Stimulated activated CD8-positive, alpha-beta memory T cell treated with anti-CD3 and anti-CD28 coated beads, Interleukin-7, amount 100 ng/mL, for 4 hours (primary cell): ENCODE results near the gene EFNA1.

Experiments
- DNase-seq, 2 donors: peaks; one replicate each; pipeline ENCODE4 v3.0.0-alpha.2; 2020; ENCODE audit warnings: low read depth in 2 of 2

EFNA1 gene

DNA sequence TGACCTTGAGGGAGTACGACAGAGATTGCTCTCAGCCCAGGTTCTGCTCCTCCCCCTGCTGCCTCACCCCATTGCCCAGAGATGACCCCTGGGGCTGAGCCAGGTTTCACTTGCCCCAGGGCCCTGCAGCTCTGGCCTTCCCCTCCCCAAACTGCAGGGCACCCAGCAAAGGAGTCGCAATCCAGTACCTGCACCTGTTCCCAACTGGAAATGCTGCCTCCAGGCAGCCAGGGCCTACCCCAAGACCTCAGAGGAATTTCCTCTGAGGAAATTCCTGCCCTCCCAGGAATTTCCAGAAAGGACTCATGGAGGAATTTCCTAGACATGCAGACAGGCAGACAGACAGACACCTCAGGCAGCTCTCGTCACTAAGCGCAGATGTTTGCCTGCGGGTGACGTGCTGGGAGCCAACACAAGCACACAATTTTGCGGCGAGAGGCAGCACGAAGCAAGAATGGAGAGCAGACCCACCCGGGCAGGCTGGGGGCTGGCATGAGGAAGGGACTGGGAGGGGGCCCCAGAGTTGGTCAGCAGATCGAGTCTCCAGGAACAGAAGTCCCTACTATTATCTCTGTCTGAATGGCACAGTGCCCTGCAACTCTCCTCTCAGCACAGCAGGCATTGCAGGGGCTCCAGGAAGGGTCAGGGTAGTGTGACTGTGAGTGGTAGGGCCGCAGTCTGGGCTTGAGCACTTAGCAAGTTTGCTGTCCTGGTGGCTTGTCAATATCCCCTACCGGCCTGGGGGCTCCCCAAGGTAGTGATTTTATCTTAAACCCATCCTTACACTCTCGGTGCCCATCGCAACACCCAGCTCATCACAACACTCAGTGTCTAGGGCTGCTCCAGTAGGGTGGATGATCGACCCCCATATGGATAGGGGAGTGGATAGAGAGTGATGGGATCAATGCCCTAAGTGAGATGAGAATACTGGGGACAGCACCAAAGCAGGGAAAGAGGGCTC, 2.9 kb upstream of the EFNA1 start:
- DNase-seq = no peak

DNA sequence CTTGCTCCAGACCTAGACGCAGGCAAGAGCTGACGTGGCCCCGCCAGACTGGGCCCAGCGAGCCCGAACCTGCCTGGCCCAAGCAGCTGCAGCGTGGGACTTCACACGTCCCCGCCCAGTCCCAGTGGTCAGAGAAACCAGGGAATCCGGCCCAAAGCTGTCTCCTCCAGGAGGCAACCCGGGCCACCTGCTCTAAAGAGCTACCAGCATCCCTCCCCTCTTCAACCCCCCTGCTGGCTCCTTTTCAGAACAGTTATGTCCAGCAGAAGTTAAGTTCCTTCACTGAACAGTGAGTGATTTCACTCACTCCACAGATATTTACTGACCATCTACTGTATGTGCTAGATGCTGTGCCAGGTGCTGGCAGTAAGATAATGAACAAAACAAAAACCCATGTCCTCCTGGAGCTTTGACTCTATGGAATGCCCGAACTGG, 2.1 kb upstream of the EFNA1 start:
- DNase-seq = no peak

DNA sequence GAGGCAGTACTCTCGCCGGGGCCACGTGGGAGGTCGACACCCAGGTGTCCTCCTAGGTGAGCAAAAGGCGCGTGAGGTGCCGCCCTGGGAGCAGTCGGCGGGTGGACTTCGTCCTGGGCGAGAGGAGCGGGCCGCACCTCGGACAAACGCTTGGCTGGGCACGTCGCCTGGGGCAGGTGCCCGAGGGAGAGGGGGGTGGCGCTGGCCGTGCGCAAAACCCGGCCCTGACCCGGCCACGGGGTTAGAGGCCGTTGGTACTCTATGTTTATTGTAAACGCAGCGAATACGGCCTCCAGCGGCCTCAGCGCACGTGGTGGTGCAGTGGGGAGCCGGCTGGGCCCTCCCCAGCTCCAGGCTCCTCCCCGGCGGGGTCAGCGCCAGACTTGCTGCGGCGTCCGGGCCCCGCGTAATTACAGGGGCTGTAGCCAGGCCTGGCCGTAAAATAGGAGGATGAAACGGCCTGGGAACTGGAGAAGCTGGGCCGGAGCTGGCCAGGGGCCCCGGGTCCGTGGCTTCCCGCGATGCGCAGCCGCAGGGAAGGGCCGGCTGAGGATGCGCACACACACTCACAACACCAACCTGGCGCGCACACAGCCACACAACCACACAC, 1.6 kb upstream of the EFNA1 start:
- no peak for DNase-seq

DNA sequence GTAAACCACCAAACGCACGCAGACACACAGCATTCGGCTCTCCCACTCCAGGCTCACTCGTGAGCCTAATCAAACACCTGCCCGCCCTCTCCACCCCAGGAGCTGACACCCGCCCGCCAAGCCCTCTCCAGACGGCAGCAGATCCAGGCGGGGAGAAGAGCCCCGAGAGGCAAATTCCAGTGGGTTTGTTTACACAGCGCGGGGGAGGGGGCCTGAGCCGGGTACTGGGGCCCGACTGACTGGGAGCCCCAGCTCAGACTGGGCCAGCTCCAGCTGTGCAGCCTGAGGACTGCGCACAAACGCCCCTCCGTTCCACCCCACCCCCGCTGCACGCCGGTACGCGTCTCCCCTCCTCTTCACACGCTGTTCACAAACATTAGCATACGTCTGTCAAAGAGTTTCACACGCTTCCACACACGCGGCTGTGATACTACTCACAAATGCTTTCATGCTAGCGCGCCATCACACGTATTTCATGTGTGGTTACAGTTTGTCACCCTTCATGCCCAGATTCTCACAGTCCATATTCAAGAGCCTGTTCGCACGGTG, 1.0 kb upstream of the EFNA1 start:
- no peak for DNase-seq

DNA sequence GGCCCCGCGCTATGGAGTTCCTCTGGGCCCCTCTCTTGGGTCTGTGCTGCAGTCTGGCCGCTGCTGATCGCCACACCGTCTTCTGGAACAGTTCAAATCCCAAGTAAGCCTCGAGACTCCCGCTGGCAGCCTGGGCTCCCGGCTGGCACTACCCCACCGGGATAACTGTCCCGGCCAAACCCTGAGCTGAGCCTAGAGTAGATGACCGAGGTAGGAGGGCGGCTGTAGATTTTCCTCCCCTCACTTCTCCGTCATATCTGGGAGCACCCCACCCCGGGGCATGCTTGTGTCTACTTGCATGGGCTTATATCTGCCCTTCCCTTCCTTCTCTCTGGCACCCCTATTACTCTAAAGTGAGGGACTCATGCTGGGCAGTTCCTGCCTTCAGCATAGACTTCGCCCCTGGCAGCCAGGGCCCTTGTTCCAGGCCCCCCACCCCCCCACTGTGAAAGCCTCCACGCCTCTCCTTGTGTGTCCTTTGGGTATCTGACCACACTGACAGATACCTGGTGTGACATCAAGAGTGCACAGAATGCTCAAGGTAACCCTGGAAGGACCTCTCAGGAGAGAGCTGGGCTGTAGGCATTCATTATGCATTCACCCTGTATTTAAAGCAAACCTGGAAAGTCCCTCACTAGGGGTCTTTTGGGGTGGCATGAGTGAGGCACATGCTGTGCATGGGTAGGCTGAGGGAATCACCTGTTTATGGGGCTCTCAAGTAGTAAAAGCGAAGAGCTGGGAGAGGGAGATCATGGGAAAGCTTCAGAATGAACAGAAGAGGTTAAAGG, 485 bp downstream of the EFNA1 start:
- no peak for DNase-seq

DNA sequence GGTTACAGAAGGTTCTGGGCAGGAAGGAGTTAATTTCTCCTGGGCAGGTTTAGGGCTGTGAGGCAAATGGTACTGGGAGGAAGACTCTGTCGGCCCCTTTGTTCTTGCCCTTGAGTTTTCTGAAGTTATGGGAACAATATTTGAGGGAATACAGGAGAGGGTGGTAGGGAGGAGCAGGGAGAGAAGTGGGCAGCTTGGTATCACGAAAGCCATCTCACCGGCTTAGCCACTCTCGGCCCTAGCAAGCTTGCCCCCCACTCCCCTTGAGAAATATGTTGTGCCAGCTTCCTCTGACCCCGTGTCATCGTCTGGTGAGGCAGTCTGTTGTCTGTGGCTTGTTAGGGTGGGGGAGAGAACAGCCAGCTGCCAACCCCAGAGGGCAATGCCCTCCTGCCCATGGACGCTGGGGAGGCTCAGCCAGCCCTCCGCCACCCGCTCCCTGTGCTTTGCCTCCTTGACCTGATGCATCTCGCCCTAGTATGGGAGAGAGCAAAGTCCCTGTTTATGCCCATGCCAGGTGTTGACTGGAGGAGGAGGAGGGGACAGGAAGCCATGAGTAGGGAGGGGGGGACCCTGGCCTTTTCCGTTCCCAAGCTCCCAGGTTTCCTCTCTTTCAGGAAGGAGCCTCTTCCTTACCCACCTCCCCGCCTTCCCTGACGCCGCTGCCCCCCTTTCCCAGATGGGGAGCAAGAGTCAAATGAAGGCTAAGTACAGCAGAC, 1.2 kb downstream of the EFNA1 start:
- DNase-seq = no peak

DNA sequence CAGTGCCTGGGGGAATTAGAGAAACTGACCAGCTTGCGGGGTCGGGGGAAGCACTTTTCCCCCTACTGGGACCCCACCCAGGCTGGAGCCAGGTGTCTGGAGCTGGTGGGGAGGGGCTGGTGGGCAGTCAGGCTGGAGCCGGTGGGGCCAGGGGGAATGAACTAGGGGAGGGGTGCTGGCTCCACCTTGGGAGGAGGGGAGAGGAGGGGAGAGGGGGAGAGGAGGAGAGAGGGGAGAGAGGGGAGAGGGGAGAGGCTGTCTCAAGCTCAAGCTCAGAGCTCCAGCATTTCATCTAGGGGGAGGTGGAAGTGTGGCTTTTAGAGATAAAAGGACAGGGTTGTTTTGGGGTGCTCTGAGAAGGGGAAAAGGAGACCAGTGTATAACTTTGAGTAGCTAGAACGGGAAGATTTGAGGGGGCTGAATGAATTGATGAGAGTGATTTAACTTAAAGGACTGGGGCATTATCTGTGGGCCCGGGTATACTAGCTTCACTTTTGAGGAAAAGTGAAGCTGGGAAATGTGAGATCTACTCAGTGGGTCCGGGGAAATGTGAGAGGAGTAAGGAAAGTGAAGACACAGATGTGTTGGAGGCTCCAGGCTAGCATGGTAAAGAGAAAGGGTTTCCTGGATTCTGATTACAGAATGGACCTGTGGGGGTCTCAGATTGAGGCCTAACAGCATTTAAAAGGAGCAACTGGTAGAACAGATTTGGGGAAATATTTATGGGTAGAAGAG, 2.8 kb downstream of the EFNA1 start:
- DNase-seq = no peak

DNA sequence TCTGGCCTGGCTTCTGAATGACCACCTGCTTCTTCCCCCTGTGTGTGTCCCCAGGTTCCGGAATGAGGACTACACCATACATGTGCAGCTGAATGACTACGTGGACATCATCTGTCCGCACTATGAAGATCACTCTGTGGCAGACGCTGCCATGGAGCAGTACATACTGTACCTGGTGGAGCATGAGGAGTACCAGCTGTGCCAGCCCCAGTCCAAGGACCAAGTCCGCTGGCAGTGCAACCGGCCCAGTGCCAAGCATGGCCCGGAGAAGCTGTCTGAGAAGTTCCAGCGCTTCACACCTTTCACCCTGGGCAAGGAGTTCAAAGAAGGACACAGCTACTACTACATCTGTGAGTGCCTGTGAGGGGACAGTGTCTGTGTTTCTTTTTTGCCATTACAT, 3.6 kb downstream of the EFNA1 start:
- no peak for DNase-seq

DNA sequence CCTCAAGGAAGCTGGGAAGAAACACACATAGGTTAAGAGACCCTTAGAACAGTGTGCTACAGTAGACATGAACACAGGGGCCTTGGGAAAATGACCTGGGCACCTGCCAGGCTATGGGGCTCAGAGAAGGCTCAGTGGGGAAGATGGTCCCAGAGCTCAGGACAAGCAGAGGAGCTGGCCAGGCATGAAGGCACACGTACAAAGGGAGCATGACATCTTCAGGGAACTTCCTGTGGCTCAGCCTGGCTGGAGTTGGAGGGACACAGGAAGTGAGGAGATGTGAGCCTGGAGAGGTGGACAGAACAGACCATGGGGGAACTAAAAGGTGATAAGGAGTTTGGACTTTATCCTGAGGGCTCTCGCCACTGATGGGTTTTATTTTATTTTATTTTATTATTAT, 4.2 kb downstream of the EFNA1 start:
- no peak for DNase-seq

DNA sequence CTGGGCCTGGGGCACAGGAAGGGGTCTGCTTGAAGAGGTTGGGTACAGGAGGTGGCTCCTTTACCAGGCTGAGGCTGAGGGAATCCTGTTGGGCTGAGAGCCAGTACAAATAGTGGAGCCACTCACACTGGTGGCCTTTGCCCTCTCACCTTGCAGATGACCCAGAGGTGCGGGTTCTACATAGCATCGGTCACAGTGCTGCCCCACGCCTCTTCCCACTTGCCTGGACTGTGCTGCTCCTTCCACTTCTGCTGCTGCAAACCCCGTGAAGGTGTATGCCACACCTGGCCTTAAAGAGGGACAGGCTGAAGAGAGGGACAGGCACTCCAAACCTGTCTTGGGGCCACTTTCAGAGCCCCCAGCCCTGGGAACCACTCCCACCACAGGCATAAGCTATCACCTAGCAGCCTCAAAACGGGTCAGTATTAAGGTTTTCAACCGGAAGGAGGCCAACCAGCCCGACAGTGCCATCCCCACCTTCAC, 6.2 kb downstream of the EFNA1 start:
- no peak for DNase-seq

DNA sequence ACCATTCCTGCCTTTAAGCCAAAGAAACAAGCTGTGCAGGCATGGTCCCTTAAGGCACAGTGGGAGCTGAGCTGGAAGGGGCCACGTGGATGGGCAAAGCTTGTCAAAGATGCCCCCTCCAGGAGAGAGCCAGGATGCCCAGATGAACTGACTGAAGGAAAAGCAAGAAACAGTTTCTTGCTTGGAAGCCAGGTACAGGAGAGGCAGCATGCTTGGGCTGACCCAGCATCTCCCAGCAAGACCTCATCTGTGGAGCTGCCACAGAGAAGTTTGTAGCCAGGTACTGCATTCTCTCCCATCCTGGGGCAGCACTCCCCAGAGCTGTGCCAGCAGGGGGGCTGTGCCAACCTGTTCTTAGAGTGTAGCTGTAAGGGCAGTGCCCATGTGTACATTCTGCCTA, 6.6 kb downstream of the EFNA1 start:
- no peak for DNase-seq

DNA sequence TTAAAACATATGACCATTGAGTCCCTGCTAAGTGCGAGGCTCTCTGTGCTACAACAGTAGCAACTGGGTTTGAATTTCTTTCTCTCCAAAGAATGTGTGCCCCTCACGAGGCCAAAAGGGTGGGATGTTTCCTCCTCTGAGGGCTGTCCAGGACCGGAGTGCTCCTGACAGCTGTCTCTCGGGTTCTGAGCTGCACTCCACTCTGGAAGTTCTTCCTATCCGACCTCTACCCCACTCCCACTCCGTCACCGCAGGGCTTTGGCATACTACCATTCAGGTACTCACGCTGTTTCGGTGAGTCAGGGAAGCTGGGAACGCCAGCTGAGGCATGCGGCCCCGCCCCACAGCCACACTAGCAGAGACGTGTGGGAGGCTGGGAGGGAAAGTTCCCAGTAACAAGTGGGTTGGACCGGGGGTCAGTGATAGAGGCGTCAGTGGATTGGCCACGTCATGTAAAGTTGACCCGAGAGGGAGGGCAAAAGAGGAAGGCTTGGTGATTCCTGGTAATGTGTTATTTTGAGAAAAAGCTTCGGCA, 7.3 kb downstream of the EFNA1 start:
- peak; percentile 58 to 64 for DNase-seq

DNA sequence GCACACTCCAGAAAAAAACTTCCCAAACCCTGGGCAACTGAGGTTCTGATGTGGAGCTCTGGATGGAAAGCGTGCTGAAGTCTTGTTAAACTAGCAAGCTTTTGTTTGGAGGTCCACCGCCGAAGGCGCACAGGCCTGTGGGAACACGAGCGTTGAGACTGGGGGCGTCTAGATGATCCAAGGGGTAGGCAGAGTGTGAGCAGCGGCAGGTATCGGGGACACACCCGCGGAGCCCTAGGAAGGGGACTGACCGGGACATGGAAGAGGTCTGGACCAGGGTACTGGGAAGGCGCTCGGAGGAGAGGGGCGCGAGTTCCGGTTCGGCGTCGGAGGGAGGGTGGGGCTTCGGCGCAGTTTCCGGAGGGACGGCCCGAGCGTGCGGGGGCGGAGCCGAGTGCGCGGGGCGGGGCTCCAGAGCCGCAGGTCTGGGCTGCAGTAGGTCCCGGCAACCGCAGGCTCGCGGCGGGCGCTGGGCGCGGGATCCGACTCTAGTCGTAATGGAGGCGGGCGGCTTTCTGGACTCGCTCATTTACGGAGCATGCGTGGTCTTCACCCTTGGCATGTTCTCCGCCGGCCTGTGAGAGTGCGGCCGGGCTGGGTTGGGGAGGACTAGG, 7.8 kb downstream of the EFNA1 start, which contains the start of gene SLC50A1:
SLC50A1 (plus strand) TSS at position 438 of the 614 bp plus-strand sequence; CDS start at position 498, 60 bp downstream.
- DNase-seq = peak; percentile 74 to 90

DNA sequence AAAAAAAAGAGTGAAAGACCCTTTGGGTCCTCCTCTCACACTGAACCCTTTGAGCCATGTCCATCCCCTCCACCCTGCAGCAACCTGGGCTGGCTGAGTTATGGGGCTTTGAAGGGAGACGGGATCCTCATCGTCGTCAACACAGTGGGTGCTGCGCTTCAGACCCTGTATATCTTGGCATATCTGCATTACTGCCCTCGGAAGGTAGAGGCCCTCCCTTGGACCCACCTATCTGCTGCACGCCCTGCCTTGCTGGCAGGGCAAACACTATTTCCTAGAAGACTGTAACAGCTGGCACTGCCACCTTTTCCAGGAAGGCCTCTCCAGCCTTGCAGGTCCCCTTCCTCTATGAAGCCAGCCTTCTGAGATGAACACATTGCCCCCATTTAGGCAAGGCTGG, 9.1 kb downstream of the EFNA1 start:
- no peak for DNase-seq

DNA sequence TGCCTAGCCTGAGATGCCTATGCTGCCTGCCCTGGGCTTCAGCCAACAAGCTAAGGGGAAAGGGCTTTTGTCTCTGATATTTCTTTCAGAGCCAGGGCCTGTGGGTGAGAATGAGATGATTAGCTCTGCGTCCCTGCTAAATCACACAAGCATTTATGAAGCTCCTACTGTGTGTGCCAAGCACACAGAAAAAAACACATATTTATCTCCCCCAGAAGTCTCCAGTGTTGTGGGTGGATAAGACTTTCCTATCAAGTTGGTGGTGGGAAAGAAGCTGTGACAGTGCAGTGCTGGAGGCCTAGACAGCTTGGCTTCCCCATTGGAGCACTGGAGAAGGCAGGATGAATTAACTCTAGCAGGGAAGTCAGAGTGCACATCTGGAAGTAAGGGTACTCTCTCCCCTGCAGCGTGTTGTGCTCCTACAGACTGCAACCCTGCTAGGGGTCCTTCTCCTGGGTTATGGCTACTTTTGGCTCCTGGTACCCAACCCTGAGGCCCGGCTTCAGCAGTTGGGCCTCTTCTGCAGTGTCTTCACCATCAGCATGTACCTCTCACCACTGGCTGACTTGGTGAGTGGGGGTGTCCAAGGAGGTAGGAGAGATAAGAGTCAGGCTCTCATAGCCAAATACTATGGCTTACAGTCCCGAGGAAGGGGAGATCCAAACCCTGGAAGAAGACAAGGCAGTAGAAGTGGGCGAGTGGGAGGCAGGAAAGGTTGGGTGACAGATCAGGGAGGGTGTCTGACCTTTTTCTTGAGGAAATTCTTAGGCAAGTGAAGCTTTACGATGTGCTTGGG, 9.7 kb downstream of the EFNA1 start:
- no peak for DNase-seq

DNA sequence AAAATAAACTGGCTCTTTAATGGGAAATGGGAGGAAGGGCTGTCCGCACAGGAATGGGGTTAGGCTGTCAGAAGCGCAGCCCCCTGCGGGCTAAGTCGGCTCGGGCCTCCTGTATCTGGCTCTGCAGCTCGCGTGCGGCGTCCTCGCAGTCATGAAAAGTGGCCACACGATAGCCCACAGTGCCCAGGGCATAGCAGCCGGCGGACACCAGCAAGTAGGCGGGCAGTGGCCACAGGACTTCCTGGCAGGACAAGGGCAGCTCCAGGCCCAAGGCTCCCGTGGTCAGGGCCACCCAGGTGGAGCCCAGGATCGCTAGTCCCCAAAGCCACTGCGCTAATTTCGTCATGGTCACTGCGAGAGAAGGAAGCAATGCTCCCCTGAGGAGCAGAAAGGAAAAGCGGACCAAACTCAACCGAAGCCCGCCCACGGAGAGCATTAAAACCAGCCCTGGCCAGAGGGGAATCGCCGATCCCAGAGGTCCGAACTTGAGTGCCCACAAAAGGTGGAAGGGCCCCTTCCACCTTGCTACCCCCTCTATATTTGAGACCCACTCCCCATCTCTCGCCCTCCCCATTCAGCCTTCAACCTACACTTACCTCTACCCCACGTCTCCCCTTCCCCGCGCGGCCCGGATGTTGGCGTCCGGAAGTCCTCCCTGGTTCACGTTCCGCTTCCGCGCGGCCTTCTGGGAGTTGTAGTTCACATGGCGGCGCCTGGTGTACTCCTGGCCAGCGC, 12.4 kb downstream of the EFNA1 start, which contains the start of gene DPM3:
DPM3 (minus strand) TSS at position 637 of the 735 bp plus-strand sequence; CDS start at position 346, 291 bp downstream.
- DNase-seq = peak; percentile 78 to 83

DNA sequence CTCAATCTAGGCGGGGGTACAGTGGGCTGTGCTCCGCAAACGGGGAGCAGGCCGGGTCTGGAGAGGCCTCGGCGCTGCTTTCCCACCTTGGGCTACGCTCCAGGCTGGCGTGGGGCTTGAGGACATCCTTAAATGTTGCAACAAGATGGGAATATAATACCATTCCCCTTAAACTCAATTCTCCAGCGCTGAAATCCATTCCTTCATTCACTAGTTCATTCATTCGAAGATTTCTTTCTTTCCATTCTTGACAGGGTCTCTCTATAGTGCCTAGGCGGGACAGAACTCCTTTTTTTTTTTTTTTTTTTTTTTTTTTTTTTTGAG, 12.9 kb downstream of the EFNA1 start:
- no peak for DNase-seq

DNA sequence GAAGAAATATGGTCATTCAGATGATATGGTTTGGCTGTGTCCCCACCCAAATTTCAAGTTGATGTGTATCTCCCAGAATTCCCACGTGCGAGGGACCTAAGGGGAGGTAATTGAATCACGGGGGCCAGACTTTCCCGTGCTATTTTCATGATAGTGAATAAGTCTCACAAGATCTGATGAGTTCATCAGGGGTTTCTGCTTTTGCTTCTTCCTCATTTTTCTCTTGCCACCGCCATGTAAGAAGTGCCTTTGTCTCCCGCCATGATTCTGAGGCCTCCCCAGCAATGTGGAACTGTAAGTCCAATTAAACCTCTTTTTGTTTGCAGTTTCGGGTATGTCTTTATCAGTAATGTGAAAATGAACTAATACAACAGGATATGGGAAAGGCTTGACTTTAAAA, 14.1 kb downstream of the EFNA1 start:
- no peak for DNase-seq
